ENCODE measurements around the gene EGFL8. TPM values are rescaled to one million over a fixed set of nuclear protein-coding genes. Genes with fewer than 3 reads are reported as not detected.

The EGFL8 gene
- total and polyA plus RNA-seq, 9 of the 15 experiments (the other 6 are each of a cell fraction or from before 2014, with no cell fraction given): 2.2 to 47.4 (median 14.2) TPM

DNA sequence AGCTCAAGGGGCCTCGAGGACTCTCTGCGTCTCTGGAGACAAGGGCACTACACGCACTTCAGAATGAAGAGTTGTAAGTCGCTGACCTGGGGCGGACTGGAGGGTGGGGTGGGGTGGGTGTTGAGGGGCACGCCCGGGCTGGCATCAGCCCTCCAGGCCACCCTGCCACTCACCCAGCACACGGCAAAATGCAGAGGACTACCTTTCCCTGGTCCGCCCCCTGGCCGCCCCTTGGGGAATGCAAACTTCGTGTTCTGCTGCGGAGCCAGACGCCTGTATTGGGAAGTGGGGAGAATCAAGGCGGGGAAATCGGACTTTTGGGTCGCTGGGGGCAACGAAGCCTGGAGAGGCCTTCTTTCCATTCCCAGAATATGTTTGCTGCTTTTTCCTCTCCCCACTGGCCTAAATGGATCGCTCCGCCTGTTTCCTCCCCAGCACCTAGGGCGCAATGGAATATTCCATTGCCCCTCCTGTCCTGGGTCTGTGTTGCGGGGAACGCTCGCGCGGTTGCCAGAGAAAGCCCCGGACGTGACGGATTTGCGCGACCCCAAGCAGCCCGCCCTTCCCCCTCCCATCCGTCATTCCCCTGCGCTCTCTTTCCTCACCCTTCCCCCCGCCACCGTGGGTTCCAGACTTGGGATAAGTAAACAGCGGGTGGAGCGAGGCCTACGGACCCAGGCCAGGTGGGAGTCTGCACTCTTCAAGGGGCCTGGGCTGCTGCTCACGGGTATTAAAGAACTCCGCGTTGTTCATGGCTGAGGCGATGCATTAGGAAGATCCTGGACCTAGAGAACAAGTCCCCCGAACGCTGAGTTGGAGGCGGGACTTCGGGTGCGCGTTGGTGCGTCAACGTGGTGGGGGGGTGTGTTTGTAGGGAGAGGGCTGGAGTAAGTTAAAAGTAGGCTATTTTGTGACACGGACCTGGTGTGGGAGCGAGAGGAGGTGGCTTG is 10.6 kb upstream of the EGFL8 start, which contains the start of gene PPT2 (continued):
- TF ChIP-seq, protein P1, sequence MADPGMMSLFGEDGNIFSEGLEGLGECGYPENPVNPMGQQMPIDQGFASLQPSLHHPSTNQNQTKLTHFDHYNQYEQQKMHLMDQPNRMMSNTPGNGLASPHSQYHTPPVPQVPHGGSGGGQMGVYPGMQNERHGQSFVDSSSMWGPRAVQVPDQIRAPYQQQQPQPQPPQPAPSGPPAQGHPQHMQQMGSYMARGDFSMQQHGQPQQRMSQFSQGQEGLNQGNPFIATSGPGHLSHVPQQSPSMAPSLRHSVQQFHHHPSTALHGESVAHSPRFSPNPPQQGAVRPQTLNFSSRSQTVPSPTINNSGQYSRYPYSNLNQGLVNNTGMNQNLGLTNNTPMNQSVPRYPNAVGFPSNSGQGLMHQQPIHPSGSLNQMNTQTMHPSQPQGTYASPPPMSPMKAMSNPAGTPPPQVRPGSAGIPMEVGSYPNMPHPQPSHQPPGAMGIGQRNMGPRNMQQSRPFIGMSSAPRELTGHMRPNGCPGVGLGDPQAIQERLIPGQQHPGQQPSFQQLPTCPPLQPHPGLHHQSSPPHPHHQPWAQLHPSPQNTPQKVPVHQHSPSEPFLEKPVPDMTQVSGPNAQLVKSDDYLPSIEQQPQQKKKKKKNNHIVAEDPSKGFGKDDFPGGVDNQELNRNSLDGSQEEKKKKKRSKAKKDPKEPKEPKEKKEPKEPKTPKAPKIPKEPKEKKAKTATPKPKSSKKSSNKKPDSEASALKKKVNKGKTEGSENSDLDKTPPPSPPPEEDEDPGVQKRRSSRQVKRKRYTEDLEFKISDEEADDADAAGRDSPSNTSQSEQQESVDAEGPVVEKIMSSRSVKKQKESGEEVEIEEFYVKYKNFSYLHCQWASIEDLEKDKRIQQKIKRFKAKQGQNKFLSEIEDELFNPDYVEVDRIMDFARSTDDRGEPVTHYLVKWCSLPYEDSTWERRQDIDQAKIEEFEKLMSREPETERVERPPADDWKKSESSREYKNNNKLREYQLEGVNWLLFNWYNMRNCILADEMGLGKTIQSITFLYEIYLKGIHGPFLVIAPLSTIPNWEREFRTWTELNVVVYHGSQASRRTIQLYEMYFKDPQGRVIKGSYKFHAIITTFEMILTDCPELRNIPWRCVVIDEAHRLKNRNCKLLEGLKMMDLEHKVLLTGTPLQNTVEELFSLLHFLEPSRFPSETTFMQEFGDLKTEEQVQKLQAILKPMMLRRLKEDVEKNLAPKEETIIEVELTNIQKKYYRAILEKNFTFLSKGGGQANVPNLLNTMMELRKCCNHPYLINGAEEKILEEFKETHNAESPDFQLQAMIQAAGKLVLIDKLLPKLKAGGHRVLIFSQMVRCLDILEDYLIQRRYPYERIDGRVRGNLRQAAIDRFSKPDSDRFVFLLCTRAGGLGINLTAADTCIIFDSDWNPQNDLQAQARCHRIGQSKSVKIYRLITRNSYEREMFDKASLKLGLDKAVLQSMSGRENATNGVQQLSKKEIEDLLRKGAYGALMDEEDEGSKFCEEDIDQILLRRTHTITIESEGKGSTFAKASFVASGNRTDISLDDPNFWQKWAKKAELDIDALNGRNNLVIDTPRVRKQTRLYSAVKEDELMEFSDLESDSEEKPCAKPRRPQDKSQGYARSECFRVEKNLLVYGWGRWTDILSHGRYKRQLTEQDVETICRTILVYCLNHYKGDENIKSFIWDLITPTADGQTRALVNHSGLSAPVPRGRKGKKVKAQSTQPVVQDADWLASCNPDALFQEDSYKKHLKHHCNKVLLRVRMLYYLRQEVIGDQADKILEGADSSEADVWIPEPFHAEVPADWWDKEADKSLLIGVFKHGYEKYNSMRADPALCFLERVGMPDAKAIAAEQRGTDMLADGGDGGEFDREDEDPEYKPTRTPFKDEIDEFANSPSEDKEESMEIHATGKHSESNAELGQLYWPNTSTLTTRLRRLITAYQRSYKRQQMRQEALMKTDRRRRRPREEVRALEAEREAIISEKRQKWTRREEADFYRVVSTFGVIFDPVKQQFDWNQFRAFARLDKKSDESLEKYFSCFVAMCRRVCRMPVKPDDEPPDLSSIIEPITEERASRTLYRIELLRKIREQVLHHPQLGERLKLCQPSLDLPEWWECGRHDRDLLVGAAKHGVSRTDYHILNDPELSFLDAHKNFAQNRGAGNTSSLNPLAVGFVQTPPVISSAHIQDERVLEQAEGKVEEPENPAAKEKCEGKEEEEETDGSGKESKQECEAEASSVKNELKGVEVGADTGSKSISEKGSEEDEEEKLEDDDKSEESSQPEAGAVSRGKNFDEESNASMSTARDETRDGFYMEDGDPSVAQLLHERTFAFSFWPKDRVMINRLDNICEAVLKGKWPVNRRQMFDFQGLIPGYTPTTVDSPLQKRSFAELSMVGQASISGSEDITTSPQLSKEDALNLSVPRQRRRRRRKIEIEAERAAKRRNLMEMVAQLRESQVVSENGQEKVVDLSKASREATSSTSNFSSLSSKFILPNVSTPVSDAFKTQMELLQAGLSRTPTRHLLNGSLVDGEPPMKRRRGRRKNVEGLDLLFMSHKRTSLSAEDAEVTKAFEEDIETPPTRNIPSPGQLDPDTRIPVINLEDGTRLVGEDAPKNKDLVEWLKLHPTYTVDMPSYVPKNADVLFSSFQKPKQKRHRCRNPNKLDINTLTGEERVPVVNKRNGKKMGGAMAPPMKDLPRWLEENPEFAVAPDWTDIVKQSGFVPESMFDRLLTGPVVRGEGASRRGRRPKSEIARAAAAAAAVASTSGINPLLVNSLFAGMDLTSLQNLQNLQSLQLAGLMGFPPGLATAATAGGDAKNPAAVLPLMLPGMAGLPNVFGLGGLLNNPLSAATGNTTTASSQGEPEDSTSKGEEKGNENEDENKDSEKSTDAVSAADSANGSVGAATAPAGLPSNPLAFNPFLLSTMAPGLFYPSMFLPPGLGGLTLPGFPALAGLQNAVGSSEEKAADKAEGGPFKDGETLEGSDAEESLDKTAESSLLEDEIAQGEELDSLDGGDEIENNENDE (IDR thresholded peaks at IDR 0.05; ENCODE audit: low read depth, low read length): no peak
- TF ChIP-seq FOXA3 (CRISPR knock-in tag; conservative IDR thresholded peaks at IDR 0.05 in 1 of 2, IDR thresholded peaks at IDR 0.05 in 1 of 2) (peak; percentile 72 to 89), BACH1 (tag; IDR thresholded peaks at IDR 0.05) (no peak), TAF9B (IDR thresholded peaks at IDR 0.05; ENCODE audit: partially characterized antibody) (peak; percentile 59), POLR2G (IDR thresholded peaks at IDR 0.05; ENCODE audit: low read depth, low read length) (peak; percentile 67; the same call in 1 of the 2 replicates), NCOR1 (IDR thresholded peaks at IDR 0.05) (peak; percentile 47), KDM4B (IDR thresholded peaks at IDR 0.05; ENCODE audit: borderline replicate concordance in 2 of 2, low read depth in 1 of 2) (no peak), ZNF76 (CRISPR knock-in tag; IDR thresholded peaks at IDR 0.05; ENCODE audit: borderline replicate concordance) (no peak), U2AF2 (optimal IDR thresholded peaks at IDR 0.05; ENCODE audit: low read depth, low read length) (no peak)
- TF ChIP-seq, protein P2, sequence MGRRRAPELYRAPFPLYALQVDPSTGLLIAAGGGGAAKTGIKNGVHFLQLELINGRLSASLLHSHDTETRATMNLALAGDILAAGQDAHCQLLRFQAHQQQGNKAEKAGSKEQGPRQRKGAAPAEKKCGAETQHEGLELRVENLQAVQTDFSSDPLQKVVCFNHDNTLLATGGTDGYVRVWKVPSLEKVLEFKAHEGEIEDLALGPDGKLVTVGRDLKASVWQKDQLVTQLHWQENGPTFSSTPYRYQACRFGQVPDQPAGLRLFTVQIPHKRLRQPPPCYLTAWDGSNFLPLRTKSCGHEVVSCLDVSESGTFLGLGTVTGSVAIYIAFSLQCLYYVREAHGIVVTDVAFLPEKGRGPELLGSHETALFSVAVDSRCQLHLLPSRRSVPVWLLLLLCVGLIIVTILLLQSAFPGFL (CRISPR knock-in tag; IDR thresholded peaks at IDR 0.05): peak; percentile 97
- TF ChIP-seq, protein P3, sequence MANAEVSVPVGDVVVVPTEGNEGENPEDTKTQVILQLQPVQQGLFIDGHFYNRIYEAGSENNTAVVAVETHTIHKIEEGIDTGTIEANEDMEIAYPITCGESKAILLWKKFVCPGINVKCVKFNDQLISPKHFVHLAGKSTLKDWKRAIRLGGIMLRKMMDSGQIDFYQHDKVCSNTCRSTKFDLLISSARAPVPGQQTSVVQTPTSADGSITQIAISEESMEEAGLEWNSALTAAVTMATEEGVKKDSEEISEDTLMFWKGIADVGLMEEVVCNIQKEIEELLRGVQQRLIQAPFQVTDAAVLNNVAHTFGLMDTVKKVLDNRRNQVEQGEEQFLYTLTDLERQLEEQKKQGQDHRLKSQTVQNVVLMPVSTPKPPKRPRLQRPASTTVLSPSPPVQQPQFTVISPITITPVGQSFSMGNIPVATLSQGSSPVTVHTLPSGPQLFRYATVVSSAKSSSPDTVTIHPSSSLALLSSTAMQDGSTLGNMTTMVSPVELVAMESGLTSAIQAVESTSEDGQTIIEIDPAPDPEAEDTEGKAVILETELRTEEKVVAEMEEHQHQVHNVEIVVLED (CRISPR knock-in tag; IDR thresholded peaks at IDR 0.05): peak; percentile 86

All from K562 (cell line).